T-helper 2 cell treated with Interferon-gamma antibody and Interleukin-4, amounts not matched to agents 5 μg/mL and 100 μg/mL, for 36 hours (primary cell): Measurements from ENCODE around the gene STXBP5.

Experiments used
- DNase-seq: peaks from one replicate; pipeline ENCODE4 v3.0.0; 2021; ENCODE audit warnings: low spot score
- H3K27ac Mint-ChIP-seq: one replicate; pipeline ENCODE4 v1.8.0; 2021; ENCODE audit warnings: mild to moderate bottlenecking, mixed read lengths
- H3K27me3 Mint-ChIP-seq: one replicate; pipeline ENCODE4 v1.8.0; 2021; ENCODE audit warnings: low read depth, mixed read lengths
- H3K36me3 Mint-ChIP-seq: one replicate; pipeline ENCODE4 v1.8.0; 2021; ENCODE audit warnings: low read depth, mixed read lengths
- H3K4me1 Mint-ChIP-seq: one replicate; pipeline ENCODE4 v1.8.0; 2021; ENCODE audit warnings: low read depth, mixed read lengths
- H3K4me3 Mint-ChIP-seq: one replicate; pipeline ENCODE4 v1.8.0; 2022; ENCODE audit warnings: mild to moderate bottlenecking, moderate library complexity, mixed read lengths
- H3K9me3 Mint-ChIP-seq: one replicate; pipeline ENCODE4 v1.8.0; 2021; ENCODE audit warnings: mixed read lengths

STXBP5 gene

DNA sequence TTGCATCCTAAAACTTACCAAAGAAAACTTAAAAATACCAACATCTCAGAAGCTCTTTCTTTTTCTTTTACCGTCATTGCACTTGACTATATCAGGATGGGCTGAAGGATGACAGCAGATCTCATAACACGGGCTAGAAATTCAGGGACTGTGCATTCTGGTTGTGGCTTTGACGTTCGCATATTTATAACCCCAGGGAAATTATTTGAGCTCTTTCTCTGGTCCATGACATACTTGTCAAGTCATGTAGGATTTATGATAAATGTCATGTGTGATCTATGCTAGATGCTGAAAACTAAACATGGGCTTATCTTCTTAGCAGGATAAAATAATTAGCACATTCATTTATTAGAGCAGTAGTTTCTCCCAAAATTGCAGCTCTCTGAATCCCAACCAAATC is 229.9 kb downstream of the STXBP5 start:
- no peaks in the 10 kb centered on the region for H3K36me3 Mint-ChIP-seq
- H3K27me3 Mint-ChIP-seq: peaks cover 2% of the 10 kb centered on the region
- H3K9me3 Mint-ChIP-seq: no peaks in the 10 kb centered on the region
- H3K27ac Mint-ChIP-seq: no peak overlapping the region
- DNase-seq: no peak
- no peaks in the 10 kb centered on the region for H3K4me1 Mint-ChIP-seq
- H3K4me3 Mint-ChIP-seq: no peak overlapping the region

DNA sequence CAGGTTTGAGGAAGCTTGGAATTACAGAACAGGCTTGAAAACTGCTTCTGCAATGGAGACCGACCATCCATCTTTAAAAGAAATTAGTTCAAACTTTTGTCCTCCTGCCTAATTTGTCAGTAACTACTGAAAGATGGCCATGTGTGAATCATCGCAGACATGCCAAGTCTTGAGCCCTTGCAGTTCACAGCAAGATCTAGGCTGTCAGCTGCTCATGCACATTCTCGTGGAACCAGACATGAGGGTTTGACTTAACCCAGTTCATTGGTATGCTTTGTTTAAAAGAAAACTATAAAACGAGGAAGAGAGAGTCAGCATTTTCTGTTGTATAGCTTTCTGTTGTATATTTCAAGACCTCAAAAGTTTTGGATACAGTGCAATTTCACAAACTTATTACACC is 230.3 kb downstream of the STXBP5 start:
- no peak for DNase-seq
- H3K4me1 Mint-ChIP-seq: no peaks in the 10 kb centered on the region
- H3K36me3 Mint-ChIP-seq: no peaks in the 10 kb centered on the region
- peaks cover 2% of the 10 kb centered on the region for H3K27me3 Mint-ChIP-seq
- no peaks in the 10 kb centered on the region for H3K9me3 Mint-ChIP-seq
- no peak overlapping the region for H3K4me3 Mint-ChIP-seq
- no peak overlapping the region for H3K27ac Mint-ChIP-seq

DNA sequence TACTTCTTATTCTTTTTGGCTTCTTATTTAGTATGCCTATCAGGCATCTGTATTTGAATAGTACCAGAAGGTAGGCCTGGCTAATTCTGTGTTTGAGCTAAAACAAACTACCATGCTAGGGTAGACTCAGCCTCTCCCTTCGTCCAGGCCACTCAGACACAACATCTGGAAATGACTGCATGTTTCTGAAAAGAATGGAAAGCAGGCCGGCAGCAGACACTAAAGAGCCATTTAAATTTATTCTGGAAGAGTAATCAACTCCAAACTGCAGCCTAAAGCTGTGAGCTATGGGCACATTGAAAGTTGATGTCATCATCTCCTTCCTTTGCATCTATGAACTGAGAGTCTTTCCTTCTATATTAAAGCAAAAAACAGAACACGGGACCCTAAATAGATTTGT is 233.4 kb downstream of the STXBP5 start:
- no peak for DNase-seq
- no peak overlapping the region for H3K27ac Mint-ChIP-seq
- no peak overlapping the region for H3K4me3 Mint-ChIP-seq
- no peaks in the 10 kb centered on the region for H3K4me1 Mint-ChIP-seq
- no peaks in the 10 kb centered on the region for H3K9me3 Mint-ChIP-seq
- H3K27me3 Mint-ChIP-seq: peaks cover 2% of the 10 kb centered on the region
- no peaks in the 10 kb centered on the region for H3K36me3 Mint-ChIP-seq

DNA sequence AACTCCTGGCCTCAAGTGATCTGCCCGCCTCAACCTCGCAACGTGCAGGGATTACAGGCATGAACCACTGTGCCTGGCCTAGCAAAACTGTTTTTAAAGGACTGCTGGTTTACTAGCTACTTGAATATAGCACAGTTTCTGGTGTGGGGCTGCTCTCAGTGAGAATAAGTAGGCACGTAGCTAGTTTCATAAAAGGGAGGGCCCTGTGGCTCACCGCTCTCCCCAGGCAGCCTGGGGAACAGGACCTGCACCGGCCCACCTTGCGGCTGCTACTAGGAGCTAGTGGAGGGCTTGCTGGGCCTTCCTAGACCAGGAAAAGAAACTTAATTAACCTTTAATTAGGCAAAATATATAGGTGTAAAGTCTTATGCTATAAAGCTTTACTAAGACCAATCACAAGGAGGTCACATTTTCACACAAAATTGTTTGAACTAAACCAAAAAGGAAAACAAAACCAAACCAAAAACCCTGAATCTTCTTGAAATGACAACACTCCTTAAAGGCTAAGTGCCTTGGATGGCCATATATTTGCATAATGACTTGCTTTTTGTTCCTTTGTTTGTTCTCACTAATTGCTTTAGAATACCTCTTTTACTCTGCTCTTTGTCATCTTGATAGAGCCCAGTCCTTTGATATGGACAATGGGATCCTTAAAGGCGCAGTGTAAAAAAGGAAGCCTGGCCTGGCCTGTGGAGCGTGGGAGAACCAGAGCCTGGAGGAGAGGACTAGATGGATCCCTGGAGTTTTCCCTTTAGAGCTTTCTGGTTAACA is 234.7 kb downstream of the STXBP5 start:
- no peak for DNase-seq
- Mint-ChIP-seq H3K36me3 (no peaks in the 10 kb centered on the region), H3K4me3 (no peak overlapping the region), H3K9me3 (no peaks in the 10 kb centered on the region), H3K27me3 (peaks cover 2% of the 10 kb centered on the region), H3K4me1 (no peaks in the 10 kb centered on the region), H3K27ac (no peak overlapping the region)
